GM23248 (cell line): ENCODE measurements around the gene NCF4.

Experiments
- EZH2 ChIP-seq: fragments of 200-600 bp; sonication (generic); IDR thresholded peaks from 2 replicates; pipeline ENCODE4 v1.6.1; 2018; ENCODE audit warnings: antibody characterized with exemption, mild to moderate bottlenecking; ENCODE audit not compliant: insufficient read depth, poor library complexity, severe bottlenecking
- EZH2phosphoT487 ChIP-seq: fragments of 200-600 bp; sonication (generic); IDR thresholded peaks from 2 replicates; pipeline ENCODE4 v1.6.1; 2018; ENCODE audit warnings: antibody characterized with exemption, moderate library complexity, mild to moderate bottlenecking, low read depth; ENCODE audit not compliant: insufficient read depth

DNA sequence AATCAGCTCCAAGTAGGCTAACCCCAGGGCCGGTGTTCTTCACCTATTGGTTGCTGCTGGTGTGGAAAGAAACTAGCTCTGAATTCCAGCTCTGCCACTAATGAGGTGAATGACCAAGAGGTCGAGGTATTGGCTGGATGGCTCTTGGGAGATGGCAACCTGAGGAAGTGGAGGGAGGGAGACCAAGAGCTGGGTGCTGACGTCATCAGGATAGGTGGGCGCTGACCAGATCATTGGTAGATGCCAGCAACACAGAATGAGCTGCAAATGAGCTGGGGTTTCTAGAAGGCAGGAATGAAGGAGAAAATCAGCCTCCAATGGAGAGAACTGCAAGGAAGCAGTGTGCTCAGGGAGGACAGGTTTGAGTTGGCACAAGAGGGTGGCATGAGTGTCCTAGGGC lies 37.9 kb downstream of the NCF4 start:
- TF ChIP-seq EZH2phosphoT487 (no peak), EZH2 (no peak)
